ENCODE measurements around the gene MEIS2.

The MEIS2 gene

GRCh38 chr15:36961956-36962355, 138.4 kb downstream of the MEIS2 start:
- H3K4me3 ChIP-seq (ENCODE audit: low read length) = no peak overlapping the region
- no peaks in the 10 kb centered on the region for H3K36me3 ChIP-seq (replicated peaks; ENCODE audit: low read depth, low read length)
- H2AFZ ChIP-seq (ENCODE audit: low read depth, low read length) = no peak overlapping the region
- no peaks in the 10 kb centered on the region for H3K4me1 ChIP-seq (ENCODE audit: low read length)
- no peaks in the 10 kb centered on the region for H3K9me3 ChIP-seq (ENCODE audit: insufficient read depth, low read length)
- TF ChIP-seq CTCF (IDR thresholded peaks at IDR 0.05; ENCODE audit: low read depth, low read length) (no peak), EZH2phosphoT487 (IDR thresholded peaks at IDR 0.05; ENCODE audit: low read depth) (no peak)
- H3K9ac ChIP-seq (ENCODE audit: low read length) = no peak overlapping the region
- H3K4me2 ChIP-seq (ENCODE audit: low read length) = no peak overlapping the region
- no peaks in the 10 kb centered on the region for H4K20me1 ChIP-seq (ENCODE audit: insufficient read depth, low read length)
- no peak overlapping the region for H3K27ac ChIP-seq (ENCODE audit: low read length)
- no peaks in the 10 kb centered on the region for H3K79me2 ChIP-seq (ENCODE audit: low read length)
- no peaks in the 10 kb centered on the region for H3K27me3 ChIP-seq (ENCODE audit: low read depth, low read length)

- Histone ChIP-seq H3K27ac (ENCODE audit: low read length) (no peak overlapping the region), H3K4me3 (ENCODE audit: low read length) (no peak overlapping the region), H3K27me3 (ENCODE audit: low read depth, low read length) (no peaks in the 10 kb centered on the region), H3K9me3 (ENCODE audit: insufficient read depth, low read length) (no peaks in the 10 kb centered on the region), H3K79me2 (ENCODE audit: low read length) (no peaks in the 10 kb centered on the region), H3K36me3 (replicated peaks; ENCODE audit: low read depth, low read length) (no peaks in the 10 kb centered on the region), H3K9ac (ENCODE audit: low read length) (no peak overlapping the region), H2AFZ (ENCODE audit: low read depth, low read length) (no peak overlapping the region), H3K4me1 (ENCODE audit: low read length) (no peaks in the 10 kb centered on the region), H3K4me2 (ENCODE audit: low read length) (no peak overlapping the region), H4K20me1 (ENCODE audit: insufficient read depth, low read length) (no peaks in the 10 kb centered on the region)
- TF ChIP-seq EZH2phosphoT487 (IDR thresholded peaks at IDR 0.05; ENCODE audit: low read depth) = no peak
- no peak for TF ChIP-seq CTCF (IDR thresholded peaks at IDR 0.05; ENCODE audit: low read depth, low read length)
Measured at GRCh38 chr15:36960947-36961227, 139.5 kb downstream of the MEIS2 start.

- no peak overlapping the region for H2AFZ ChIP-seq (ENCODE audit: low read depth, low read length)
- no peaks in the 10 kb centered on the region for H3K79me2 ChIP-seq (ENCODE audit: low read length)
- no peaks in the 10 kb centered on the region for H3K9me3 ChIP-seq (ENCODE audit: insufficient read depth, low read length)
- H3K4me3 ChIP-seq (ENCODE audit: low read length) = no peak overlapping the region
- H3K4me2 ChIP-seq (ENCODE audit: low read length) = no peak overlapping the region
- H3K27me3 ChIP-seq (ENCODE audit: low read depth, low read length) = no peaks in the 10 kb centered on the region
- no peaks in the 10 kb centered on the region for H4K20me1 ChIP-seq (ENCODE audit: insufficient read depth, low read length)
- H3K36me3 ChIP-seq (replicated peaks; ENCODE audit: low read depth, low read length) = no peaks in the 10 kb centered on the region
- TF ChIP-seq EZH2phosphoT487 (IDR thresholded peaks at IDR 0.05; ENCODE audit: low read depth) (no peak), CTCF (IDR thresholded peaks at IDR 0.05; ENCODE audit: low read depth, low read length) (no peak)
- H3K27ac ChIP-seq (ENCODE audit: low read length) = no peak overlapping the region
- H3K4me1 ChIP-seq (ENCODE audit: low read length) = no peaks in the 10 kb centered on the region
- H3K9ac ChIP-seq (ENCODE audit: low read length) = no peak overlapping the region
Measured at GRCh38 chr15:36960179-36960946, 140.0 kb downstream of the MEIS2 start.

- Histone ChIP-seq H3K79me2 (ENCODE audit: low read length) (no peaks in the 10 kb centered on the region), H3K4me2 (ENCODE audit: low read length) (no peak overlapping the region), H3K27ac (ENCODE audit: low read length) (no peak overlapping the region), H2AFZ (ENCODE audit: low read depth, low read length) (no peak overlapping the region), H3K27me3 (ENCODE audit: low read depth, low read length) (no peaks in the 10 kb centered on the region), H3K4me1 (ENCODE audit: low read length) (no peaks in the 10 kb centered on the region), H3K4me3 (ENCODE audit: low read length) (no peak overlapping the region), H3K9ac (ENCODE audit: low read length) (no peak overlapping the region), H3K9me3 (ENCODE audit: insufficient read depth, low read length) (no peaks in the 10 kb centered on the region), H4K20me1 (ENCODE audit: insufficient read depth, low read length) (no peaks in the 10 kb centered on the region), H3K36me3 (replicated peaks; ENCODE audit: low read depth, low read length) (no peaks in the 10 kb centered on the region)
- TF ChIP-seq CTCF (IDR thresholded peaks at IDR 0.05; ENCODE audit: low read depth, low read length) = no peak
- no peak for TF ChIP-seq EZH2phosphoT487 (IDR thresholded peaks at IDR 0.05; ENCODE audit: low read depth)
Measured at GRCh38 chr15:36959746-36960145, 140.6 kb downstream of the MEIS2 start.

All from OCI-LY3 (cell line).